ENCODE data around the gene NFATC2.

The NFATC2 gene

GRCh38 chr20:51371720-51372119 is 170.8 kb downstream of the NFATC2 start:
- DNase-seq, result no peak

DNA sequence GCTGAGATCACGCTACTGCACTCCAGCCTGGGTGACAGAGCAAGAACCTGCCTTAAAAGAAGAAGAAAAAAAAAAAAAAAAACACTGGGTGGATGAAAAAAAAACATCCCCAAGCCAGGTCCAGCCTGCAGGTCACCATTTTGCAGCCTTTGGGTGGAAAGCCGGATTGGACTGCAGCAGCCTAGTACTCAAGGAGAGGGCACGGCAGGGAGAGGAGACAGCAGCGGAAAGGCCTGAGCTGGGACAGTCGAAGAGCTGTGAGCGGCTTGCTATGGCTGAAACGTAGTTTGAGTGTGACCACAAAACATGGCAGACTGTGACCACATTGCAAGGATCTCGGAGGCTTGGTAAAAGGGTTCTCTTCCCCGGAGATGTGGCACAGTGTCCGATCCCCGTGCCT is 173.0 kb downstream of the NFATC2 start:
- DNase-seq, result no peak

- no peak for DNase-seq
Observed at GRCh38 chr20:51368461-51369211, 173.9 kb downstream of the NFATC2 start.

DNA sequence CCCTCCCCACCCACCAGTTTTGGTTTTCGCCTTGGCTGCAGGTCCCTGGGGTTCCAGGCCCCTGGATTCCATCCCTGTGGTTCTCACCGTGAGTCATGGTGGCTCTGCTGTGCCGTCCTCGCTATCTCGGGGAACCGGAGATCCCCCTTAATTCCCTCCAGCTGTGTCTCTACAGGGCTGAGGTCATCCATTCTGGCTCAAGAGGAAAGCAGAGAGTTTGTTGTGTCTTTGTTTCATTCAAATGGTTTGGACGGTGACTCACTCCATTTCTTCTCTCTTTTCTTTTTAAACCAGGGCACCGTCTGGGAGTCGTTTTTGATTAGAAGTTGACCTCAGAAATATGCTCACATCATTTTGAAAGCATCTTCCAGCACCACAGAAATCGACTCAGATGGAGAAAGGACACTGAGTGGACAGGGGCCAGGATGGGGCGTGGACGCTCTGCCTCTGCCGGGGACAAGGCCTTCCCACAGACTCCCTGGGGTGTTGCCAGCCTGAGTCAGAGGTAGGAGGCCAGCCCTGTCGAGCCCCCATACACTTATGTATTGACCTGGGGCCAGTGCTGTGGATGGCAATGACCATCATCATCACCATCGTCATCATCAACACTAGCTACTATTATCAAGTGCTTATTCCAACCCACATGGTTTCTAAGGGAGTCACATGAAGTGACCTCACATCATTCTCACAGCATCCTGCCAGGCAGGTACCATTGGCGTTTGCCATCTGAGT is 176.2 kb downstream of the NFATC2 start:
- DNase-seq, result no peak

- DNase-seq, result no peak
Observed at GRCh38 chr20:51365670-51366069, 176.8 kb downstream of the NFATC2 start.

DNA sequence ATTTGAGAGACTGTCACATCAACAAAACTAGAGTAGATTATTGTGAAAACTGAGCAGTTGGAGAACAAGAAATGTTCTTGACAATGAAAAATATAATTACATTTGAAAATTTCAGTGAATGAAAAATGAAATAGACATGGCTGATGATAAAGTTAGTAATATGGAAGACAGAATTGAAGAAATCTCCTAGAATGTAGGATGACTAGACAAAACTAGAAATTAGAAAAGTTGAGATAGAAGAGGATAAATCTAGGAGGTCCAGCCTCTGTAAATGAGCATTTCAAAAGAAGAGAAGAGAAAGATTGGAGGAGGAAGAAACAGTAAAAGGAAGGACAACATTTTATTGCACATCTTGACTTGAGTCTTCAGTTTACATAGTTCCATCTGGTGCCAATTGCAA is 178.7 kb downstream of the NFATC2 start:
- no peak for DNase-seq

GRCh38 chr20:51363378-51363777 is 179.1 kb downstream of the NFATC2 start:
- DNase-seq, result no peak

DNA sequence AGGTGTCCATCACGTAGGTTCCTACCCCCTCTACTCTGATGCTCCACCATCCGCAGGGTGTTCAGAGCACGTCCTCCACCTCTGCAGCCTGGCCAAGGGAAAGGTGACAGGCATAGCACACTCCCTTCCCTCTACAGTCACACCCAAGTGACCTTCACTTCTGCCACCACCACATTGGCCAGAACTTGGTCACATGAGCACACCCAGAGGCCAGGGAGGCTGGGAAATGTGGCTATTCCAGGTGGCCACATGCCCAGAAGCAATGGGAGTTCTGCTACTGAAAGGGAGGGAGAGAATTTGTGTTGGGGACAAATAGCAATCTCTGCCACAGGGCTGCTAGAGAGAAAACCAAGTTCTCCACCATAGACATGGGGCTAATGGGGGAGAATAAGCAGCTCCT is 180.3 kb downstream of the NFATC2 start:
- no peak for DNase-seq

DNA sequence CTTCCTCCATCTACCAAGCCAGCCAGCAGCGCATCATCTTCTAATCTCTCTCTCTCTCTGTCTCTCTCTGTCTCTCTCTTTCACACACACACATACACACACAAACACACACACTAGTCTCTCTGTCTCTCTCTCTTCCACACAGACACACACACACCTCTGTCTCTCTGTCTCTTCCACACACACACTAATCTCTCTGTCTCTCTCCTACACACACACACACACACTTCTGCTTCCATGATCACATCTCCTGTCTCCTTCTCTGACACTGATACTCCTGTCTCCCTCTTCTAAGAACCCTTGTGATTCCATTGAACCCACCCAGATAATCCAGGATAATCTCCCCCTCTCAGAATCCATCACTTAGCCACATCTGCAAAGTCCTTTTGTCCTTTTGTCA is 181.3 kb downstream of the NFATC2 start:
- no peak for DNase-seq

DNA sequence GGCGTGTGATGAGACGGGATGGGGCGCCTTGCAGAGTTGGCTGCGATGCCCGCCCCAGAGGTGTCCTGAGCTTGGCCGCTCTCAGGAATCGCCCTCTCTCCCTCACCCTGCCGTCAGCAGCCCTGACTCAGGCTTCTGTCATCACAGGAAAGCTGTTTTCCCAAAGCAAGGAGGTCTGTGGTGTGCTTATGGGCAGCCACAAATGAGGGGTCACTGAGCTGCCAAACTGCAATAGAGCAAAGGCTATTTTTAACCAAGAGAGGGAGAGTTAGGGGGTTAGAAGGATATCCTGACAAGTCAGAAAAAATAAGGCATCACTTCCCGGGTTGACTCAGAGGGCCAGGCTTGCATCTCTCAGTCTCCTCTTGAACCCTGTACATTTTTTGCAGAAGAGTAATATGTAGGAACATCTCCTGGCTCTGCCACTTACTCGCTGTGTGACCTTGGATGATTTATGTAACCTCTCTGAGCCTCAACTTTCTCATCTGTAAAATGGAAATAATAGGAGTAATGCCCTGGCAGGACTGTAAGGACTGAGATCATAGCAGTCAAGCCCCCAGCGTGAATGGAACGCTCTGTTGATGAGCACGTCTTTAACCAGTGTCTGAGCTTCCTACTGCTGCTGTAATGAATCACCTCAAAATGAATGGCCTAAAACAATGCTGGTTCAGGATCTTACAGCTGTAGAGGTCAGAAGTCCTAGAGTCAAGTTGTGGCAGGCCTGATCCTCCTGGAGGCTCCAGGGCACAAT is 181.9 kb downstream of the NFATC2 start:
- DNase-seq, result no peak

DNA sequence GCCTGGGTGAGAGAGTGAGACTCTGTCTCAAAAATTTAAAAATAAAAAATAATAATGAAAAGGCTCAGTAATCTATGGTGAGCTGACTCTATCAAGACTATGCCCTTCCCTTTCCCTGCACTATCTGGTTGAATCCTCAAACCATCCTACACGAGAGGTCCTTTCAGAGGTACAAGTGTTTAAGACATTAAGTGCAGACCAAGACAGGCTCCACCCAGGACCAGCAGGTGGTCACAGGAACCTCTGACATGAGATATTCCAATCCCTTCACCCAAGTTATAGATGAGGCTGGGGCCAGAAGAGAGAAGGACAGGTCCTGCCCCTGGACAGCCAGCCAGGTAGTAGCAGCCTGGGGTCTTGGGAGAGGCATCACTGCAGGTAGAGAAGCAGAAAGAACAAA is 182.6 kb downstream of the NFATC2 start:
- DNase-seq, result no peak

GRCh38 chr20:51359401-51359800 is 183.1 kb downstream of the NFATC2 start:
- DNase-seq, result no peak

- no peak for DNase-seq
Observed at GRCh38 chr20:51358032-51358724, 184.3 kb downstream of the NFATC2 start.

DNA sequence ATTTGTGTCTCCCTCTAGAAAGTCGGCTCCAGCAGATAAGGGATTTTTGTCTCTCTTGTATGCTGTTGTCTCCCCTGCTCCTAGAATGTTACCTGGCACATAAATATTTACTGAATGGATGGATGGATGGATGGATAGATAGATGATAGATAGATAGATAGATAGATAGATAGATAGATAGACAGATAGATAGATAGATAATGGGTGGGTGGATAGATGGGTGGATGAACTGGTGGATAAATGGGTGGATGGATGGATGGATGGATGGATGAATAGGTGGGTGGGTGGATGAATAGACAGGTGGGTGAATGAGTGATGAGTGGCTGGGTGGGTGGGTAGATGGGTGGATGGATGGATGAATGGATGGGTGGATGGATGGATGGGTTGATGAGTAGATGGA is 185.0 kb downstream of the NFATC2 start:
- DNase-seq, result no peak

DNA sequence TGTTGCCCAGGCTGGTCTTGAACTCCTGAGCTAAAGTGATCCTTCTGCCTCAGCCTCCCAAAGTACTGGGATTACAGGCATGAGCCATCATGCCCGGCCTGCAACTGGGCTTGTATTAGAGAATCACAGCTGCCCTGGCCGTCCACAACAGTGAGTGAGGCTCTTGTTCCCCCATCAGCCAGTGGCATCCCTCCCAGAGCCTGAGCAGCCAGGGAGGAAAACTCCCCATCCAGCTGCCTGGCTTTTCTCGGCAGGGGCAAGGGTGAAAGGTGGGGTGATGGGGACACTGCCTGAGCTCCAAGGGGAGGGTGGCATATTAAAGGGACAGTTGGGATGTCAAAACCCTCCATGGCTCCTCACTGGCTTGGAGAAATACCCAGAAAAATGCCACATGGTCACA is 185.6 kb downstream of the NFATC2 start:
- DNase-seq, result no peak

GRCh38 chr20:51354769-51355319 is 187.7 kb downstream of the NFATC2 start:
- DNase-seq, result no peak

DNA sequence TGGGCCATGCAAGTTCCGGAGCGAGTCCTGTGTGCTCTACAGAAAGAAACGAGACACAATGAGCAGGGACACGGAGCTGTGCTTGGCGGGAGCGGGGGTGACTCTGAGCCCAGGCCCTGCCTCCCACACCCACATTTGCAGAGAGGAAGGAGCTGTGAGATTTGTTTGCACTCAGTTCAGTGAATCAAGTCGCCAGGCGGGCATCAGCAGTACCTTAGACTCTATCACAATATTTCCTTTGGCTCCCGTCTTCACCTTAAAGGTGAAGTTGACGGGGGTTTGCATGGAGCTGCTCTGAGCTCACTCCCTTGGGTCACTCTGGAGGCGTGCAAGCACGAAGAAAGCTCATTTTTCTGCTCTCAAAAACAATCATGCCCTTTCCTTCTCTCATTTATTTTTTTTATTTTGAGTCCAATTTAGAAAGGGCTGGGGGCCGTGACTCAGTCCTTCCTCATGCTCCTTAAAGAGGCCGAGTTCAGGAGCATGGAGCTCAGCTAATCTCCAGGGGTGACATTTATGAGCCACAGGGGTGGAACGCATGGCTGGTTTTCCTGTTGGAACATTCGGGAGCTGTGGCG is 188.2 kb downstream of the NFATC2 start:
- no peak for DNase-seq

- no peak for DNase-seq
Observed at GRCh38 chr20:51353491-51353890, 189.0 kb downstream of the NFATC2 start.

GRCh38 chr20:51352791-51353190 is 189.7 kb downstream of the NFATC2 start:
- DNase-seq, result no peak

DNA sequence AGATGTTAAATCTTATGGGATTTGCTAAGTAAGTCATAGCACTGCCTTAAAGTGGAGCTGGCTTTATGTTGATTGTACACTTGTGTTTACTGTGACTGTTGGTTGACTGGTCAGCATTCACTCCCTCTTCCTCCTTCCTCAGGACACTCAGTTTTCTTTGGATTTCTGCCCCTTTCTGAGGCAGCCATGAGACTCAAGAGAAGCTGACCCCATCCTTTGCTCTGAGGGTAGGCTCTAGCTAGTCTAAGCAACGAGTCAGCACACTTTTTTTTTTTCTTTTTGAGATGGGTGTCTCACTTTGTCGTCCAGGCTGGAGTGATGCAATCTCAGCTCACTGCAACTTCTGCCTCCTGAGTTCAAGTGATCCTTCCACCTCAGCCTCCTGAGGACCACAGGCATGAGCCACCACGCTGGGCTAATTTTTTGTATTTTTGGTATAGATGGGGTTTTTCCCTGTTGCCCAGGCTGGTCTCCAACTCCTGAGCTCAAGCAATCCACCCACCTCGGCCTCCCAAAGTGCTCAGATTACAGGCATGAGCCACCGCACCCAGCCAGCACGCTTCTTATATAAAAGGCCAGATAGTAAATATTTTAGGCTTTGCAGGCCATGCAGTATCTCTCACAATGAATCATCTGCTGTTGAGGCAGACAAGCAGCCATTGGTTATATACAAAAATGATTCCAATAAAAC is 191.4 kb downstream of the NFATC2 start:
- no peak for DNase-seq

GRCh38 chr20:51348876-51349275 is 193.6 kb downstream of the NFATC2 start:
- no peak for DNase-seq

DNA sequence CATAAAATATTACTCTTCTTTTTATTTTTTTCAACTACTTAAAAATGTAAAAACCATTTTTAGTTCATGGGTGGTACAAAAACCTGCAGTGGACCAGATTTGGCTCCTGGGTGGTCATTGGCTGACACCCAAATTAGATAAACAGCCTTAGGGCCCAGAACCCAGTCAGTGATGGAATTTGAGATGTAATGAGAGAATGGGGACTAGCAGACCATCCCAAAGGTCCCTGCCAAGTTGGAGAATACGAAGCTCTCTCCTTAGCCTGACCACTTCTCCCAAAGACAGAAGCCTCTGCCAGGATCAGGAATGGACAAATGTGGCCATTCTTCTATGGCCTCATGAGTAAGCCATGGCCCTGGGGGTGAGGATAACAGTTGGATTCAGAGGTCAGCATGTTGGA is 194.7 kb downstream of the NFATC2 start:
- no peak for DNase-seq

Data from cerebellar nuclear complex (tissue), 1 donor.